NT2/D1 (cell line): ENCODE data around the gene ZNHIT1.

Experiments
- SUZ12 ChIP-seq: IDR thresholded peaks from 2 replicates; pipeline ENCODE4 v1.6.1; 2011; ENCODE audit not compliant: insufficient read length, insufficient read depth; ENCODE audit errors: extremely low read depth
- YY1 ChIP-seq: IDR thresholded peaks from 2 replicates; pipeline ENCODE4 v1.6.1; 2011; ENCODE audit not compliant: insufficient read length, insufficient read depth
- ZNF274 ChIP-seq: IDR thresholded peaks from 2 replicates; pipeline ENCODE4 v1.6.1; 2011; ENCODE audit warnings: mild to moderate bottlenecking, low read depth, low read length

GRCh38 chr7:101201695-101202602 is 16.0 kb upstream of the ZNHIT1 start:
- no peak for TF ChIP-seq SUZ12
- TF ChIP-seq YY1, result no peak
- TF ChIP-seq ZNF274, result no peak
